Lower leg skin (tissue), 4 donors: ENCODE data around the gene NPAS3. TPM values are rescaled to one million over a fixed set of nuclear protein-coding genes. Genes with fewer than 3 reads are reported as not detected.

ENCODE experiments used
- DNase-seq, 2 donors: peaks; one replicate each; pipeline ENCODE4 v3.0.0-alpha.2; 2019; ENCODE audit warnings: low spot score in 2 of 2
- H3K4me3 ChIP-seq: fragments of 200-600 bp; sonication (generic); 2 replicates; pipeline ENCODE4 v1.5.1; 2017; ENCODE audit warnings: mild to moderate bottlenecking, low read depth; ENCODE audit not compliant: poor library complexity, severe bottlenecking
- POLR2A ChIP-seq, 2 donors: fragments of 450-650 bp; IDR thresholded peaks; one replicate each; pipeline ENCODE4 v1.6.1; 2016 to 2017; ENCODE audit warnings: antibody characterized with exemption in 2 of 2, mild to moderate bottlenecking in 1 of 2, moderate library complexity in 1 of 2
- WGBS, 2 donors: methylation state at CpG; one replicate each; pipeline ENCODE4 v1.1.5; 2018; 5-methylcytosine and 5-hydroxymethylcytosine counted together
- intact Hi-C: fragments of 100-400 bp; cut with DNase I; formaldehyde crosslinking; loops from one replicate; pipeline ENCODE4 v1.15.0; 2023; ENCODE audit warnings: low total_unique reads
- total RNA-seq, 4 donors: library from RNA; depleted of rRNA; stranded (reverse); fragments of >200 nt; gene quantifications; one replicate each; pipeline ENCODE4 v1.1.0, GENCODE V29; 2016
- TF ChIP-seq, protein P1 (sequence below), 3 donors: fragments of 450-650 bp; IDR thresholded peaks; one replicate each; pipeline ENCODE4 v1.5.1; 2016; ENCODE audit warnings: antibody characterized with exemption in 3 of 3, mild to moderate bottlenecking in 3 of 3, moderate library complexity in 2 of 3

The NPAS3 gene
- total RNA-seq, 4 donors from 2014 or later = 0.25 to 0.29 TPM; not detected in 2

DNA sequence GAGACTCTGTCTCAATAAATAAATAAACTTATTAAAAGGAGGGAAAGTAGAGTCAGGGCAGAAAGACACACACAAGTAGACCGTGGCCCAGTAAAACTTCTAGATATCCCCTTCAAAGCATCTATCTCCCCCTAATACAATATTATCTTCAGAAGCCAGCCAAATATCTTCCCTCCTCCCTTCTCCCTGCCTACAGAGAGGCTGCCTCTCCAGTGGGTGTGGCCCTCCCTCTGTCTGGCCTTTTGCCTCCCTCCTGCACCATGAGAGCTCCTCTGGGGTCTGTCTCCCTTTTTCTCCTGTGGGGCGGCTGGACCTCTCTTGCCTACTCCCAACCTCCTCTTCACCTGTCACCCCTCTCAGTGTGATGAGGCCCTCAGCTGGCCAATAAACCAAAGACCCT is 873.0 kb downstream of the NPAS3 start:
- 91 to 97% methylated on average over 2 of the region's 2 CpGs for WGBS, 2 donors
- DNase-seq = no peak
- no peak overlapping the region for H3K4me3 ChIP-seq
- no peak for TF ChIP-seq POLR2A (IDR thresholded peaks at IDR 0.05)
- TF ChIP-seq, protein P1, sequence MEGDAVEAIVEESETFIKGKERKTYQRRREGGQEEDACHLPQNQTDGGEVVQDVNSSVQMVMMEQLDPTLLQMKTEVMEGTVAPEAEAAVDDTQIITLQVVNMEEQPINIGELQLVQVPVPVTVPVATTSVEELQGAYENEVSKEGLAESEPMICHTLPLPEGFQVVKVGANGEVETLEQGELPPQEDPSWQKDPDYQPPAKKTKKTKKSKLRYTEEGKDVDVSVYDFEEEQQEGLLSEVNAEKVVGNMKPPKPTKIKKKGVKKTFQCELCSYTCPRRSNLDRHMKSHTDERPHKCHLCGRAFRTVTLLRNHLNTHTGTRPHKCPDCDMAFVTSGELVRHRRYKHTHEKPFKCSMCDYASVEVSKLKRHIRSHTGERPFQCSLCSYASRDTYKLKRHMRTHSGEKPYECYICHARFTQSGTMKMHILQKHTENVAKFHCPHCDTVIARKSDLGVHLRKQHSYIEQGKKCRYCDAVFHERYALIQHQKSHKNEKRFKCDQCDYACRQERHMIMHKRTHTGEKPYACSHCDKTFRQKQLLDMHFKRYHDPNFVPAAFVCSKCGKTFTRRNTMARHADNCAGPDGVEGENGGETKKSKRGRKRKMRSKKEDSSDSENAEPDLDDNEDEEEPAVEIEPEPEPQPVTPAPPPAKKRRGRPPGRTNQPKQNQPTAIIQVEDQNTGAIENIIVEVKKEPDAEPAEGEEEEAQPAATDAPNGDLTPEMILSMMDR (IDR thresholded peaks at IDR 0.05) = no peak
- intact Hi-C loops = no loop called here

DNA sequence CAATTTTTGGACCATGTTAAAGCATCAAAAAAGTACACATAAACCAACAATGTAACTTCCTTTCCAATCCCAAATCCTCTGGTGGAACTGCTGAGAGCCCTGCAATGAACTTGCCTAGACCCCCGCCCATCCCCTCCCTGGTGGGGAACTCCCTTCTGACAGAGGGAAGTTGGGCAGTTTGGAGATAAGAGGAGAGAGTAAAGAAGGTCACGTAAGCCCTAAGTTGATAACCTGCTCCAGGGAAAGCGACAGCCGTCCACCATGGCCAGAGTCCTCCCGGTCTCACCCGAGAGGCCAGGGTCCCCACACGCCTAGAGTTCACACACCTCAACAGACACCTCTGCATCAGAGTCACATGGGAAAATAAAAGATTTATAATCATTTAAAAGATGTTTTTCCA is 873.5 kb downstream of the NPAS3 start:
- TF ChIP-seq, protein P1 (IDR thresholded peaks at IDR 0.05) = no peak
- no peak for TF ChIP-seq POLR2A (IDR thresholded peaks at IDR 0.05)
- DNase-seq = no peak
- no peak overlapping the region for H3K4me3 ChIP-seq
- intact Hi-C loops = no loop called here
- 89 to 90% methylated on average over 7 of the region's 7 CpGs for WGBS, 2 donors

DNA sequence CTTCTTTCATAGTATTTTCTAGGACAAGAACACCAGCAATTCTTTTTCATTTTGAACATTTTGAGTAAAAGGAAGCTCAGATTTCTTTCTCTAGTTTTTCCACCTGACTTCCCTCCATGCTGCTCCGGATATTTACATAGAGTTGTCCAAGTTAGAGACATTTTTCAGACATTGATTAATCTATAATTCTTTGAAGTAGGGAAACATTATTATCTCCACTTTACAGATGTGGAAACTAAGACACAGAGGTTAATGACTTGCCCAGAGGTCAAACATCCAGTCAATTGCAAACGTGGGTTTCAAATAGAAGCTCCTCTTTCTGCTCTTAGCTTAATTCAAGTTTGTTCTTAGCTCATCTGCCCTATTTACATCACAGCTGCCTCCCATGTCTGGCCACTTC is 873.9 kb downstream of the NPAS3 start:
- DNase-seq = no peak
- TF ChIP-seq, protein P1 (IDR thresholded peaks at IDR 0.05) = no peak
- TF ChIP-seq POLR2A (IDR thresholded peaks at IDR 0.05) = no peak
- H3K4me3 ChIP-seq = no peak overlapping the region
- WGBS, 2 donors = 40 to 53% methylated on average over 2 of the region's 2 CpGs
- intact Hi-C loops = no loop called here

DNA sequence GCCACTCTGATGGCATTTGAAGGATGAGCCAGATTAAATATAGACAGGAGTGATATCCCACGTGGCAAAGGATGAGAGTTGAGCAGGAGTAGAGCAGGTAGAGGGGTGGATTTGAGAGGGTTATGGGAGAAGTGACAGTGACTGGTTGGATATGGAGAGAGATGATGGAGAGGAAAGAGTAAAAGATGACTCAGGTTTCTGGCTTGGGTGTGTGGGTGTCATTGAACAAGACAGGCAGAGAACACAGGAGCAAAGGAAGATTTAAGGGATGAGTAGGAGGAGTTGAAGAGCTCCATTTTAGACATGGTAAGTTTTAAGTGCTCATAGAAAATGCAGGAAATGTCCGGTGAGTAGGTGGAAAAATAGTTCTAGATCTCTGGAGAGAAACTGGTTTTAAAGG is 875.3 kb downstream of the NPAS3 start:
- no peak for TF ChIP-seq POLR2A (IDR thresholded peaks at IDR 0.05)
- TF ChIP-seq, protein P1 (IDR thresholded peaks at IDR 0.05) = no peak
- 42 to 72% methylated on average over 2 of the region's 2 CpGs for WGBS, 2 donors
- no peak for DNase-seq
- H3K4me3 ChIP-seq = no peak overlapping the region
- intact Hi-C loops = no loop called here

DNA sequence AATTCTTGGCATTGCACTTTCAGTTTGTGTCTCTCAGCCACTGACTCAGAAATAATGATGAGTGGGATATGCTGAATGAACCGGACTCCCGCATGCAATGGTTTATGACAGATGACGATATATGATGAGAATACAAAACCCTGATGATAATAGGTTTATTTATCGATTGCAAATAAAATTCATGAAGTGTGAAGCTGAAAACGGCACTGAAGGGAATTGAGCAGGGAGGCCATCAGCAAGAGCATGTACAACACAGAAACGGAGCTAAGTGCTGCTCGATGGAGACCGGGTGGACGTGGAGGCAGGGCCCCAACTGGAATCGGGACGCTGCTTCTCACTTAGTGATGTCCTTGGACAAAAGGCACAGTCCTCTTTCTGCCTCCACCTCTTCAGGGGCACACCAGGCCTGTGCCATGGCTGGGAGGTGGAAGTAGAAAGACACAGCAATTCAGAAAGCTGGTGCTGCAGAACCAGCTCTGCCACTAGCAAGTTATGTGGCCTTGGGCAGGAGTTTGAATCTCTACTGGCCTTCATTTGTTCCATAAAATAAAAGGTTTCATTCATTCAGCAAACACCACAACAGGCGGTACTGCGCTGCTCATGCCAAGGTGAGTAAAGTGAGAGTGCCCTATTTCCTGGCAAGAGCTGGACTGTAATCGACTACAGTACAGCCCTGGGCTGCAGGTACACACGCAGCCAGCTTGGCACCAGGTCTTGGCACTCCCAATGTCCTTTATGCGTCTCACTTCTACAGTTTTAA is 895.2 kb downstream of the NPAS3 start:
- DNase-seq = no peak
- no peak overlapping the region for H3K4me3 ChIP-seq
- no peak for TF ChIP-seq POLR2A (IDR thresholded peaks at IDR 0.05)
- 68 to 73% methylated on average over 16 of the region's 16 CpGs for WGBS, 2 donors
- intact Hi-C loops = no loop called here

DNA sequence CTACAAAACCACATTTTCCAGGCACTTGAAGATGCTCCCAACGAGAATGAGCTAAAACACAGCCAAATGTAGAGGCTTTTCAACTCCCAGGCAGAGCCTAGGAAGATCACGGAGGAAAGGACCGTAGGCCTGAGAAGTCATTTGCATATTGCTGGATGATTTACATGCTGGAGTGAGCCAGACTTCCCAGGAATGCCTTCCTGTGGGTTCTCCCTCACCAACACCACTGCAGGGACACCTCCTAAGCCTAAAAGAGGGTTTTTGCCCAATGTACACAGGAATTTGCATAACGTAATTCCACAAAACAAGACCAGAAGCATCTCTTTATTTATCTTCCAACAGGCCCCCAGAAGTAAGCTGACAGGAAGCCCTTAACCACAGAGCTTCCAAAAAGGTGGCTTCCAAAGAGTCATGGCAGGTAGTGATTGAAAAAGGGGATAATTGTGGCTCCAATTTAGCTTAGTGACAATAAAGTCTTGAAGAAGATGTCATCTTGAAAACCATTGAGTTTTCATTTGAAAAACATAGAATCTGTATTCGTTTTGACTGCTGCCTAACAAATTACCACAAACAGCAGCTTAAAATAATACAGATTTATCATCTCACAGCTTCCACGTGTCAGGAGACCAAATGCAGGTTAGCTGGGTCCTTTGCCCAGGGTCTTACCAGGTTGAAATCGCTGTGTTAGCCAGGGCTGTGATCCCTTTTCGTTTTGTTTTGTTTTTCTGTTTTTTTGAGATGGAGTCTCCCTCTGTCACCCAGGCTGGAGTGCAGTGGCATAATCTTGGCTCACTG is 896.0 kb downstream of the NPAS3 start:
- intact Hi-C loops = no loop called here
- no peak for TF ChIP-seq POLR2A (IDR thresholded peaks at IDR 0.05)
- TF ChIP-seq, protein P1 (IDR thresholded peaks at IDR 0.05) = no peak
- DNase-seq = no peak
- no peak overlapping the region for H3K4me3 ChIP-seq
- WGBS, 2 donors = 68 to 72% methylated on average over 8 of the region's 8 CpGs
